A549 (cell line): Measurements from ENCODE around the gene ROCK1. TPM values are rescaled to one million over a fixed set of nuclear protein-coding genes. Genes with fewer than 3 reads are reported as not detected.
"Not testable (repeated sequence)": the region's sequence is repeated elsewhere in the genome, so short reads cannot be mapped to it uniquely, and the experiment has no call there.

ENCODE experiments used
- ATAC-seq, 2 experiments: fragments of 200-7000 bp in 1 of 2; fragments of >200 bp in 1 of 2; cut with Nextera tagmentation in 1 of 2; cut with Tn5 transposase in 1 of 2; 3 replicates each; pipeline versions ENCODE4 v1.8.0 to v1.9.1; 2018 to 2020; ENCODE audit warnings: mild to moderate bottlenecking in 1 of 2, moderate library complexity in 1 of 2
- CTCF ChIA-PET: fragments of 300-600 bp; sonication (Branson Sonifier 250); formaldehyde crosslinking; extraction: SDS; loops from one replicate; lab custom pipeline; 2021; ENCODE audit warnings: antibody characterized with exemption, inconsistent platforms; lab: Yijun Ruan, JAX
- POLR2A ChIA-PET: fragments of 350-600 bp; formaldehyde crosslinking; extraction: SDS; loops from one replicate; lab custom pipeline; 2021; ENCODE audit warnings: antibody characterized with exemption, inconsistent platforms; lab: Yijun Ruan, JAX
- DNase-seq, 2 experiments: peaks; one replicate each; pipeline versions ENCODE4 v3.0.0 to v3.0.0-alpha.2; 2011 to 2016; ENCODE audit warnings: low read depth in 1 of 2, low spot score in 1 of 2
- FAIRE-seq: peaks from 2 replicates; lab custom pipeline; 2011; peaks lifted over from hg19 to GRCh38; lab: Jason Lieb, UNC
- H3K27ac ChIP-seq, 2 experiments: fragments of >200 bp; sonication (Bioruptor Twin); formaldehyde crosslinking; 3 replicates each; pipeline ENCODE4 v1.5.1; 2016 to 2017
- H3K4me1 ChIP-seq: fragments of >200 bp; sonication (Bioruptor Twin); formaldehyde crosslinking; 3 replicates; pipeline ENCODE4 v1.6.1; 2016
- H3K4me2 ChIP-seq: fragments of >200 bp; sonication (Bioruptor Twin); formaldehyde crosslinking; 3 replicates; pipeline ENCODE4 v1.6.1; 2016
- H3K4me3 ChIP-seq: fragments of >200 bp; sonication (Bioruptor Twin); formaldehyde crosslinking; 3 replicates; pipeline ENCODE4 v1.5.1; 2016
- H3K9me3 ChIP-seq: fragments of >200 bp; sonication (Bioruptor Twin); formaldehyde crosslinking; 3 replicates; pipeline ENCODE4 v1.6.1; 2016
- ATOH8 ChIP-seq: fragments of 250-450 bp; sonication (Bioruptor Pico); IDR thresholded peaks from 2 replicates; pipeline ENCODE4 v1.5.0; 2020; ENCODE audit warnings: low read depth, mild to moderate bottlenecking, moderate library complexity
- BHLHE40 ChIP-seq: IDR thresholded peaks from 2 replicates; pipeline ENCODE4 v1.6.1; 2012; ENCODE audit warnings: low read depth, low read length, inconsistent platforms
- CBX2 ChIP-seq: fragments of 200-600 bp; sonication (generic); IDR thresholded peaks from 2 replicates; pipeline ENCODE4 v1.6.1; 2016; ENCODE audit warnings: low read depth, mild to moderate bottlenecking, borderline replicate concordance
- CEBPB ChIP-seq, 2 experiments: fragments of >200 bp in 1 of 2; sonication (Bioruptor Twin) in 1 of 2; formaldehyde crosslinking in 1 of 2; IDR thresholded peaks; 2 replicates each; pipeline ENCODE4 v1.6.1; 2012 to 2016
- CHD2 ChIP-seq: fragments of 150-350 bp; IDR thresholded peaks from 2 replicates; pipeline ENCODE4 v1.6.1; 2014; ENCODE audit warnings: low read length; ENCODE audit not compliant: partially characterized antibody
- CHD4 ChIP-seq: fragments of 200-600 bp; sonication (generic); IDR thresholded peaks from 2 replicates; pipeline ENCODE4 v1.6.1; 2016; ENCODE audit warnings: antibody characterized with exemption, mild to moderate bottlenecking, borderline replicate concordance
- EP300 ChIP-seq, 2 experiments: fragments of >200 bp; sonication (Bioruptor Twin); formaldehyde crosslinking; IDR thresholded peaks; 2 replicates in 1 of 2; 3 replicates in 1 of 2; pipeline ENCODE4 v1.6.1; 2016 to 2017
- ESRRA ChIP-seq: fragments of 150-350 bp; IDR thresholded peaks from 2 replicates; pipeline ENCODE4 v1.6.1; 2014; ENCODE audit warnings: mild to moderate bottlenecking, low read length, borderline replicate concordance
- FOSB ChIP-seq: fragments of 250-450 bp; sonication (Bioruptor Pico); IDR thresholded peaks from 2 replicates; pipeline ENCODE4 v1.5.0; 2020; ENCODE audit warnings: mild to moderate bottlenecking, moderate library complexity
- FOSL2 ChIP-seq, 2 experiments: fragments of 450-650 bp in 1 of 2; fragments of >200 bp in 1 of 2; sonication (Bioruptor Twin) in 1 of 2; formaldehyde crosslinking; IDR thresholded peaks; 2 replicates each; pipeline versions ENCODE4 v1.5.0 to v1.6.1; 2016 to 2020; ENCODE audit warnings: mild to moderate bottlenecking in 1 of 2, moderate library complexity in 1 of 2
- HOXB13 ChIP-seq: fragments of 250-450 bp; sonication (Bioruptor Pico); IDR thresholded peaks from 2 replicates; pipeline ENCODE4 v1.5.0; 2020; ENCODE audit warnings: low read depth, mild to moderate bottlenecking, moderate library complexity
- JUN ChIP-seq, 2 experiments: fragments of >200 bp; sonication (Bioruptor Twin); formaldehyde crosslinking; IDR thresholded peaks; 2 replicates in 1 of 2; 3 replicates in 1 of 2; pipeline ENCODE4 v1.6.1; 2016 to 2017
- MAZ ChIP-seq: fragments of 150-350 bp; IDR thresholded peaks from 2 replicates; pipeline ENCODE4 v1.6.1; 2014; ENCODE audit warnings: antibody characterized with exemption, low read depth, low read length, borderline replicate concordance
- MYC ChIP-seq: IDR thresholded peaks from 2 replicates; pipeline ENCODE4 v1.6.1; 2012; ENCODE audit warnings: mild to moderate bottlenecking, inconsistent platforms, low read length, improper control_type of control experiment, borderline replicate concordance
- NR3C1 ChIP-seq: fragments of >200 bp; sonication (Bioruptor Twin); formaldehyde crosslinking; IDR thresholded peaks from 3 replicates; pipeline ENCODE4 v1.6.1; 2017
- PHF8 ChIP-seq: fragments of 200-600 bp; sonication (generic); IDR thresholded peaks from 2 replicates; pipeline ENCODE4 v1.6.1; 2016; ENCODE audit warnings: low read depth, mild to moderate bottlenecking, antibody characterized with exemption, moderate library complexity, borderline replicate concordance
- POLR2AphosphoS2 ChIP-seq: conservative IDR thresholded peaks from 2 replicates; pipeline ENCODE4 v1.6.1; 2012; ENCODE audit warnings: low read length, improper control_type of control experiment, inconsistent platforms
- RAD21 ChIP-seq, 2 experiments: fragments of >200 bp in 1 of 2; sonication (Bioruptor Twin) in 1 of 2; formaldehyde crosslinking in 1 of 2; IDR thresholded peaks in 1 of 2; conservative IDR thresholded peaks in 1 of 2; 2 replicates in 1 of 2; 3 replicates in 1 of 2; pipeline ENCODE4 v1.6.1; 2012 to 2018; ENCODE audit warnings: inconsistent platforms in 1 of 2
- RARB ChIP-seq: fragments of 250-450 bp; sonication (Bioruptor Pico); IDR thresholded peaks from 2 replicates; pipeline ENCODE4 v1.8.0; 2021; ENCODE audit warnings: mild to moderate bottlenecking, moderate library complexity
- RFX5 ChIP-seq: fragments of 450-650 bp; IDR thresholded peaks from 2 replicates; pipeline ENCODE4 v1.7.1; 2014; ENCODE audit warnings: antibody characterized with exemption, mild to moderate bottlenecking, moderate library complexity
- SREBF2 ChIP-seq: fragments of 450-650 bp; IDR thresholded peaks from 2 replicates; pipeline ENCODE4 v1.6.1; 2014; ENCODE audit warnings: mild to moderate bottlenecking, moderate library complexity
- ZFP36 ChIP-seq: fragments of 450-650 bp; IDR thresholded peaks from 2 replicates; pipeline ENCODE4 v1.6.1; 2014; ENCODE audit warnings: borderline replicate concordance; ENCODE audit not compliant: partially characterized antibody
- WGBS: methylation state at CpG from one replicate; pipeline ENCODE4 v1.1.6; 2017; ENCODE audit errors: missing lambda C conversion rate; 5-methylcytosine and 5-hydroxymethylcytosine counted together
- polyA plus RNA-seq, 4 experiments: library from polyadenylated mRNA; depleted of rRNA in 3 of 4; stranded (reverse); fragments of >200 nt; fragmentation: RNase III in 1 of 4; extraction: RNeasy Plus Mini Kit Qiagen cat#74134 plus additional on column Dnase treatment in 1 of 4; gene quantifications; 2 replicates in 3 of 4; 3 replicates in 1 of 4; pipeline ENCODE4 v1.2.3, GENCODE V29; 2011 to 2017
- TF ChIP-seq, protein P1 (sequence below): IDR thresholded peaks from 2 replicates; pipeline ENCODE4 v1.6.1; 2012
- TF ChIP-seq, protein P2 (sequence below): IDR thresholded peaks from 2 replicates; pipeline ENCODE4 v1.6.1; 2012
- TF ChIP-seq, protein P3 (sequence below): fragments of 150-350 bp; IDR thresholded peaks from 2 replicates; pipeline ENCODE4 v1.6.1; 2014; ENCODE audit warnings: low read depth, mild to moderate bottlenecking, low read length

Gene ROCK1
- polyA plus RNA-seq, 2 of the 4 experiments (the other 2 are of a cell fraction) = 20.5 to 31.8 TPM

GRCh38 chr18:21137719-21138488 lies 26.3 kb upstream of the ROCK1 start:
- H3K4me2 ChIP-seq, POLR2A ChIA-PET: not testable (repeated sequence)

DNA sequence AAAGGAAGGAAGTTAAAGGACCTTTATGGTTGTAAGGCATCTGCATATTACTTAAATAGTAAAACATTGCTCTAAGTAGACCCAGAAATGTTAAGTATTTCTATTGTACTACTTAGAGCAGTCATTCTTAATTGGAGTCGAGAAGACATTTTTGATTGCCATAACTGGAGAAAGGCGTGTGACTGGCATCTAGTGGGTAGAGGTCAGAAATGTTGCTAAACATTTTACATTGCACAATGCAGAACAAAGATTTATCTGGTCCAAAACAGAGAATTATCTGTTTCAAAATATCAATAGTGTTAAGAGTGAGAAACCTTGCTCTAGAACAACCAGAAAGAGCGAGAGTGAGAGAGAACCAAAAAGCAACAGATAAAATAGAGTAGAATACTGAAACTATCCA lies 23.3 kb upstream of the ROCK1 start:
- FAIRE-seq (no peak), DNase-seq (peak in 1 of 2 experiments; percentile 7), ATAC-seq (no peak)
- H3K4me3 ChIP-seq = no peak overlapping the region
- TF ChIP-seq CEBPB (IDR thresholded peaks at IDR 0.05) = peak; percentile 12 to 50; a peak in 2 of 4 replicates
- TF ChIP-seq MAZ = no peak
- TF ChIP-seq RAD21 (conservative IDR thresholded peaks at IDR 0.05 in 1 of 2, IDR thresholded peaks at IDR 0.05 in 1 of 2) = peak; percentile 29 to 35; a peak in 3 of 5 replicates
- 63% methylated on average over 3 of the region's 3 CpGs for WGBS
- no peaks in the 10 kb centered on the region for H3K4me1 ChIP-seq
- H3K4me2 ChIP-seq = no peak overlapping the region
- ChIA-PET POLR2A (no interaction called here), CTCF (no interaction called here)
- no peaks in the 10 kb centered on the region for H3K9me3 ChIP-seq
- no peak overlapping the region for H3K27ac ChIP-seq

More at GRCh38 chr18:21137719-21138488, 26.3 kb upstream of the ROCK1 start:
- WGBS = 100% methylated on average over 6 of the region's 41 CpGs
- H3K4me1 ChIP-seq, DNase-seq, CTCF ChIA-PET, H3K4me3 ChIP-seq, FAIRE-seq, H3K9me3 ChIP-seq, ATAC-seq: not testable (repeated sequence)
- H3K27ac ChIP-seq = 0 out of 6 replicates have a peak overlapping the region, but pooled peaks of 1 of the 2 experiments have one; percentile 48

GRCh38 chr18:21132398-21132918 lies 20.8 kb upstream of the ROCK1 start:
- POLR2A ChIA-PET = no interaction called here

GRCh38 chr18:21131698-21132227 lies 20.1 kb upstream of the ROCK1 start:
- no peak overlapping the region for H3K4me3 ChIP-seq
- DNase-seq (no peak), FAIRE-seq (no peak), ATAC-seq (no peak)
- WGBS = 86% methylated on average over 10 of the region's 10 CpGs
- TF ChIP-seq NR3C1 (no peak), ATOH8 (CRISPR knock-in tag) (no peak), ESRRA (no peak), RAD21 (conservative IDR thresholded peaks at IDR 0.05 in 1 of 2, IDR thresholded peaks at IDR 0.05 in 1 of 2) (no peak), RARB (CRISPR knock-in tag) (no peak), CBX2 (no peak), EP300 (IDR thresholded peaks at IDR 0.05) (no peak), BHLHE40 (no peak), MYC (no peak), POLR2AphosphoS2 (no peak), CHD2 (no peak), RFX5 (no peak), FOSL2 (IDR thresholded peaks at IDR 0.05) (no peak), FOSL2 (CRISPR knock-in tag; IDR thresholded peaks at IDR 0.05) (no peak), ZFP36 (no peak), MAZ (no peak)
- TF ChIP-seq, protein P1, sequence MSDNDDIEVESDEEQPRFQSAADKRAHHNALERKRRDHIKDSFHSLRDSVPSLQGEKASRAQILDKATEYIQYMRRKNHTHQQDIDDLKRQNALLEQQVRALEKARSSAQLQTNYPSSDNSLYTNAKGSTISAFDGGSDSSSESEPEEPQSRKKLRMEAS = no peak
- ChIA-PET CTCF (interaction anchor here (0.6 to 1.2 kb wide), 2 partner anchors 106 to 745 kb away, joined by 3 to 5 read pairs; no protein-coding TSS in a partner anchor), POLR2A (no interaction called here)
- no peaks in the 10 kb centered on the region for H3K9me3 ChIP-seq
- H3K4me1 ChIP-seq = no peaks in the 10 kb centered on the region
- H3K4me2 ChIP-seq = no peak overlapping the region
- H3K27ac ChIP-seq = no peak overlapping the region

More at GRCh38 chr18:21132398-21132918, 20.8 kb upstream of the ROCK1 start:
- TF ChIP-seq SREBF2 (no peak), PHF8 (no peak), MAZ (no peak), HOXB13 (no peak), FOSB (CRISPR knock-in tag) (no peak), JUN (IDR thresholded peaks at IDR 0.05) (no peak), FOSL2 (IDR thresholded peaks at IDR 0.05) (no peak), FOSL2 (CRISPR knock-in tag; IDR thresholded peaks at IDR 0.05) (no peak), CHD4 (no peak)
- TF ChIP-seq, protein P2, sequence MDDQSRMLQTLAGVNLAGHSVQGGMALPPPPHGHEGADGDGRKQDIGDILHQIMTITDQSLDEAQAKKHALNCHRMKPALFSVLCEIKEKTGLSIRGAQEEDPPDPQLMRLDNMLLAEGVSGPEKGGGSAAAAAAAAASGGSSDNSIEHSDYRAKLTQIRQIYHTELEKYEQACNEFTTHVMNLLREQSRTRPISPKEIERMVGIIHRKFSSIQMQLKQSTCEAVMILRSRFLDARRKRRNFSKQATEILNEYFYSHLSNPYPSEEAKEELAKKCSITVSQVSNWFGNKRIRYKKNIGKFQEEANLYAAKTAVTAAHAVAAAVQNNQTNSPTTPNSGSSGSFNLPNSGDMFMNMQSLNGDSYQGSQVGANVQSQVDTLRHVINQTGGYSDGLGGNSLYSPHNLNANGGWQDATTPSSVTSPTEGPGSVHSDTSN = no peak
- TF ChIP-seq, protein P3, sequence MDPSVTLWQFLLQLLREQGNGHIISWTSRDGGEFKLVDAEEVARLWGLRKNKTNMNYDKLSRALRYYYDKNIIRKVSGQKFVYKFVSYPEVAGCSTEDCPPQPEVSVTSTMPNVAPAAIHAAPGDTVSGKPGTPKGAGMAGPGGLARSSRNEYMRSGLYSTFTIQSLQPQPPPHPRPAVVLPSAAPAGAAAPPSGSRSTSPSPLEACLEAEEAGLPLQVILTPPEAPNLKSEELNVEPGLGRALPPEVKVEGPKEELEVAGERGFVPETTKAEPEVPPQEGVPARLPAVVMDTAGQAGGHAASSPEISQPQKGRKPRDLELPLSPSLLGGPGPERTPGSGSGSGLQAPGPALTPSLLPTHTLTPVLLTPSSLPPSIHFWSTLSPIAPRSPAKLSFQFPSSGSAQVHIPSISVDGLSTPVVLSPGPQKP = no peak
- ATAC-seq (no peak), DNase-seq (no peak), FAIRE-seq (no peak)
- H3K4me1 ChIP-seq = no peaks in the 10 kb centered on the region
- H3K9me3 ChIP-seq = no peaks in the 10 kb centered on the region
- no peak overlapping the region for H3K27ac ChIP-seq
- CTCF ChIA-PET = no interaction called here
- H3K4me3 ChIP-seq = no peak overlapping the region
- WGBS = no CpG with 5 or more reads among the region's 27 CpGs
- no peak overlapping the region for H3K4me2 ChIP-seq
